H9 (cell line): Measurements from ENCODE around the gene PLEKHM3. TPM values are rescaled to one million over a fixed set of nuclear protein-coding genes. Genes with fewer than 3 reads are reported as not detected.

Source experiments
- DNase-seq: peaks from one replicate; pipeline ENCODE4 v3.0.0-alpha.2; 2017
- H2AFZ ChIP-seq: one replicate; pipeline ENCODE4 v1.6.1; 2013; ENCODE audit warnings: mild to moderate bottlenecking, low read length, control low read depth, moderate library complexity
- H2AK5ac ChIP-seq: 2 replicates; pipeline ENCODE4 v1.6.1; 2013; ENCODE audit warnings: low read length, control low read depth, mixed read lengths; ENCODE audit not compliant: insufficient read length
- H2BK120ac ChIP-seq: one replicate; pipeline ENCODE4 v1.6.1; 2013; ENCODE audit warnings: low read depth, mild to moderate bottlenecking, low read length, control low read depth, inconsistent platforms; ENCODE audit not compliant: poor library complexity, severe bottlenecking
- H2BK12ac ChIP-seq: 2 replicates; pipeline ENCODE4 v1.6.1; 2013; ENCODE audit warnings: low read length, control low read depth, mixed read lengths, low read depth; ENCODE audit not compliant: insufficient read length
- H2BK15ac ChIP-seq: 2 replicates; pipeline ENCODE4 v1.6.1; 2013; ENCODE audit warnings: low read depth, low read length, control low read depth
- H2BK20ac ChIP-seq: one replicate; pipeline ENCODE4 v1.6.1; 2013; ENCODE audit warnings: low read depth, mild to moderate bottlenecking, low read length, control low read depth, inconsistent platforms; ENCODE audit not compliant: poor library complexity, severe bottlenecking
- H2BK5ac ChIP-seq: 2 replicates; pipeline ENCODE4 v1.6.1; 2013; ENCODE audit warnings: low read length, control low read depth, mixed read lengths; ENCODE audit not compliant: insufficient read length
- H3K14ac ChIP-seq: 2 replicates; pipeline ENCODE4 v1.6.1; 2013; ENCODE audit warnings: low read length, control low read depth; ENCODE audit not compliant: insufficient read depth
- H3K18ac ChIP-seq: 2 replicates; pipeline ENCODE4 v1.6.1; 2013; ENCODE audit warnings: low read depth, mild to moderate bottlenecking, mixed read lengths, low read length, control low read depth; ENCODE audit not compliant: insufficient read length
- H3K23ac ChIP-seq: 2 replicates; pipeline ENCODE4 v1.6.1; 2013; ENCODE audit warnings: low read length, control low read depth, mixed read lengths, low read depth; ENCODE audit not compliant: insufficient read length
- H3K23me2 ChIP-seq: 2 replicates; pipeline ENCODE4 v1.6.1; 2013; ENCODE audit warnings: low read depth, mild to moderate bottlenecking, mixed read lengths, low read length, control low read depth; ENCODE audit not compliant: insufficient read length, poor library complexity, severe bottlenecking
- H3K27ac ChIP-seq: 2 replicates; pipeline ENCODE4 v1.5.1; 2013; ENCODE audit warnings: low read length, control low read depth, mixed read lengths, low read depth; ENCODE audit not compliant: insufficient read length
- H3K27me3 ChIP-seq: 2 replicates; pipeline ENCODE4 v1.6.1; 2013; ENCODE audit warnings: low read length, control low read depth, inconsistent platforms; ENCODE audit not compliant: insufficient read depth
- H3K4ac ChIP-seq: 2 replicates; pipeline ENCODE4 v1.6.1; 2013; ENCODE audit warnings: low read depth, mild to moderate bottlenecking, control low read depth, inconsistent platforms, low read length, moderate library complexity
- H3K4me1 ChIP-seq: 2 replicates; pipeline ENCODE4 v1.6.1; 2013; ENCODE audit warnings: low read length, control low read depth, inconsistent platforms; ENCODE audit not compliant: insufficient read depth
- H3K4me2 ChIP-seq: 2 replicates; pipeline ENCODE4 v1.6.1; 2013; ENCODE audit warnings: low read length, control low read depth, mixed read lengths; ENCODE audit not compliant: insufficient read length, insufficient read depth
- H3K56ac ChIP-seq: 2 replicates; pipeline ENCODE4 v1.6.1; 2013; ENCODE audit warnings: low read depth, mild to moderate bottlenecking, mixed read lengths, low read length, control low read depth; ENCODE audit not compliant: insufficient read length
- H3K79me1 ChIP-seq: 2 replicates; pipeline ENCODE4 v1.6.1; 2013; ENCODE audit warnings: low read depth, mild to moderate bottlenecking, moderate library complexity, low read length, control low read depth, inconsistent platforms; ENCODE audit not compliant: insufficient read depth, poor library complexity, severe bottlenecking
- H3K79me2 ChIP-seq: 2 replicates; pipeline ENCODE4 v1.6.1; 2013; ENCODE audit warnings: low read length, control low read depth, inconsistent platforms; ENCODE audit not compliant: insufficient read depth
- H3K9ac ChIP-seq: 2 replicates; pipeline ENCODE4 v1.6.1; 2013; ENCODE audit warnings: low read length, control low read depth, mixed read lengths; ENCODE audit not compliant: insufficient read length; ENCODE audit errors: extremely low read depth
- H3K9me3 ChIP-seq: one replicate; pipeline ENCODE4 v1.6.1; 2013; ENCODE audit warnings: low read depth, low read length, inconsistent platforms; ENCODE audit not compliant: control insufficient read depth
- H3T11ph ChIP-seq: one replicate; pipeline ENCODE4 v1.6.1; 2013; ENCODE audit warnings: mild to moderate bottlenecking, low read length, control low read depth, inconsistent platforms
- H4K20me1 ChIP-seq: one replicate; pipeline ENCODE4 v1.6.1; 2013; ENCODE audit not compliant: control insufficient read depth, insufficient read length, insufficient read depth
- H4K5ac ChIP-seq: 2 replicates; pipeline ENCODE4 v1.6.1; 2013; ENCODE audit warnings: low read depth, mild to moderate bottlenecking, mixed read lengths, low read length, control low read depth; ENCODE audit not compliant: insufficient read length
- H4K8ac ChIP-seq: replicated peaks from 2 replicates; pipeline ENCODE4 v1.6.1; 2013; ENCODE audit warnings: low read length, control low read depth, mixed read lengths, low read depth; ENCODE audit not compliant: insufficient read length
- H4K91ac ChIP-seq: 2 replicates; pipeline ENCODE4 v1.6.1; 2013; ENCODE audit warnings: low read depth, mild to moderate bottlenecking, moderate library complexity, mixed read lengths, low read length, control low read depth; ENCODE audit not compliant: insufficient read length
- H3K27ac Mint-ChIP-seq, 3 experiments: 2 replicates in 2 of 3; 3 replicates in 1 of 3; pipeline ENCODE4 v1.8.0; 2020 to 2021; ENCODE audit warnings: mixed read lengths in 3 of 3, mild to moderate bottlenecking in 1 of 3, moderate library complexity in 1 of 3
- H3K27me3 Mint-ChIP-seq: 2 replicates; pipeline ENCODE4 v1.8.0; 2021; ENCODE audit warnings: low read depth, mild to moderate bottlenecking, moderate library complexity, mixed read lengths
- H3K36me3 Mint-ChIP-seq, 3 experiments: 2 replicates in 2 of 3; 3 replicates in 1 of 3; pipeline ENCODE4 v1.8.0; 2020 to 2021; ENCODE audit warnings: low read depth in 3 of 3, mixed read lengths in 3 of 3; ENCODE audit not compliant: insufficient read depth in 1 of 3
- H3K4me1 Mint-ChIP-seq, 2 experiments: 2 replicates each; pipeline ENCODE4 v1.8.0; 2020; ENCODE audit warnings: mixed read lengths in 2 of 2
- H3K4me3 Mint-ChIP-seq, 2 experiments: 2 replicates in 1 of 2; 3 replicates in 1 of 2; pipeline ENCODE4 v1.8.0; 2020 to 2021; ENCODE audit warnings: mild to moderate bottlenecking in 2 of 2, mixed read lengths in 2 of 2, moderate library complexity in 1 of 2
- H3K9me3 Mint-ChIP-seq, 2 experiments: 2 replicates in 1 of 2; 3 replicates in 1 of 2; pipeline ENCODE4 v1.8.0; 2020; ENCODE audit warnings: mild to moderate bottlenecking in 2 of 2, mixed read lengths in 2 of 2, moderate library complexity in 1 of 2
- CTCF ChIP-seq: fragments of 200-600 bp; sonication (generic); conservative IDR thresholded peaks from 3 replicates; pipeline ENCODE4 v1.8.0; 2021; ENCODE audit warnings: antibody characterized with exemption, mild to moderate bottlenecking
- WGBS: extraction: QIAGEN DNeasy Blood & Tissue Kit; methylation state at CpG from one replicate; pipeline ENCODE4 v1.1.7; 2013; ENCODE audit warnings: missing lambda C conversion rate, low lambda C conversion rate, mixed read lengths; ENCODE audit not compliant: insufficient read length; ENCODE audit errors: extremely low coverage; 5-methylcytosine and 5-hydroxymethylcytosine counted together
- total RNA-seq: library from RNA; stranded (reverse); gene quantifications from 2 replicates; pipeline ENCODE4 v1.2.1, GENCODE V29; 2021

PLEKHM3 gene
- total RNA-seq, 1 experiment from 2014 or later: 7.5 TPM

DNA sequence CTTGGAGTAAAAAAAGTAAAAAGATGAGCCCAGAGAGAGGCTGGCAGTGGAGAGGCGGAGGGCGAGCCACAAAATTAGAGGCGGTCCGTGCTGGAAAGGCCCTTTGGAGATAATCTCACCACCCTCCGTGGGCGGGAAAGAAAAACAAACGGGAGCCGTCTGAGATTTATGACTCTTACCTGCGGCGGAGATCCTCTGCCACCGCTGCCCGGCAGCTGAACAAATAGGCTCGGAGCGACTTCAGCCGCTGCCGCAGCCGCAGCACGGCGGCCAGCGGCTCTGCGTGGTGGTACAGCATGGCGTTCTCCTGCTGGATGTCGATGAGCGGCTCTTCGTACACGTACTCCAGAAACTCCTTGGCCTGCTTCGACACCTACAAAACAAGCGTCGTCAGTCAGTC is 94.6 kb downstream of the PLEKHM3 start:
- Histone ChIP-seq H3K4ac (no peak overlapping the region), H3K4me1 (peaks cover 3% of the 10 kb centered on the region; the same call in 1 of the 2 replicates), H3K18ac (peak overlapping the region; percentile 53), H4K20me1 (no peaks in the 10 kb centered on the region), H4K8ac (no peak overlapping the region), H4K5ac (no peak overlapping the region), H4K91ac (no peak overlapping the region), H3K14ac (no peak overlapping the region), H2BK120ac (no peak overlapping the region), H2BK12ac (peak overlapping the region; percentile 35), H3K23ac (no peak overlapping the region), H2AFZ (no peak overlapping the region), H3K79me2 (no peaks in the 10 kb centered on the region), H3K79me1 (no peaks in the 10 kb centered on the region), H3K56ac (no peak overlapping the region), H2BK15ac (no peak overlapping the region; the same call in 1 of the 2 replicates), H3K9me3 (no peaks in the 10 kb centered on the region), H3K27ac (no peak overlapping the region), H3K23me2 (no peaks in the 10 kb centered on the region), H3K9ac (no peak overlapping the region), H2BK20ac (no peak overlapping the region), H2BK5ac (no peak overlapping the region), H3K27me3 (no peaks in the 10 kb centered on the region), H2AK5ac (no peak overlapping the region), H3T11ph (no peak overlapping the region), H3K4me2 (no peak overlapping the region)
- TF ChIP-seq CTCF: no peak
- Mint-ChIP-seq H3K9me3 (no peaks in the 10 kb centered on the region), H3K27me3 (no peaks in the 10 kb centered on the region), H3K4me1 (peaks cover 45% of the 10 kb centered on the region in 2 experiments), H3K27ac (peak overlapping the region; percentile 45 to 70 (median 56); a peak in 5 of 7 replicates), H3K4me3 (no peak overlapping the region), H3K36me3 (no peaks in the 10 kb centered on the region)
- no peak for DNase-seq
- WGBS: no CpG with 5 or more reads among the region's 29 CpGs
